ENCODE measurements around the gene TMEM151A.

TMEM151A gene

DNA sequence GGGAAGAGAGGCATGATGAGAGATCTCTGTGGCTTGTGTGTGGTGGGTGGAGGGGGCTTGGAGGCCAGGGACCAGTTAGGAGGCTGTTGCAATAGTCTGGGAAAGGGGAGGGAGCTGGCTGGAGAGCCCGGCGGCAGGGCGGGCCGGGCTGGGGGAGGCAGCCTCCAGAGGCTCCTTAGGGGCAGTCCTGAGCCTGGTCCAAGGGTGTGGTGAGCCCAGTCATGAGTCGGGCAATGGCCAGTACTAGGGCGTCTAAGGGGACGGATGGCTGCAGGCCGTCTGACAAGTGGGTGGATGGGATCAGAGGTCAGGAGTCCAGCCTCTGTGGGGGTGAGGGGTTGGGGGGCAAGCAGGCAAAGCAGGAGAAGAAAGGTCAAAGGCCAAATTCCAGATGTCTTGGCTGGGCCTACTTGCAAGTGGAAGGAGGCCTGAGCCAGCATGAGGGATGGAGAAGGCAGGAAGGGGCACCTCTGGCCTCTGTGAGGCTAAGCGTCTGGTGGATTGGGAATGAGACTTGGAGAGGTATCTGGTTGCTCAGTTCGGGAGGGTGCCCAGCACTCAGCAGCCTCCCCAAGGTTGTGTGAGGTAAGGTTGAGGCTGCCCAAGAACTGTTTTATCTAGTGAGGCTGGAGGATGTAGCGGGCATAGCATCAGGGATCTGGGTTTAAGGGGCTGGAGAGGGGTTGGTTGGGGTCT is 31.2 kb downstream of the TMEM151A start:
- no peak overlapping the region for H4K5ac ChIP-seq (ENCODE audit: low read length)
- H2BK15ac ChIP-seq (replicated peaks; ENCODE audit: low read depth): no peak overlapping the region
- no peak overlapping the region for H3K4ac ChIP-seq (ENCODE audit: low read depth, low read length)
- DNase-seq: no peak
- H3K4me3 ChIP-seq (ENCODE audit: low read length): no peak overlapping the region
- no peaks in the 10 kb centered on the region for H3K27me3 ChIP-seq (ENCODE audit: insufficient read depth, low read length, poor library complexity)
- no peak overlapping the region for H4K8ac ChIP-seq (ENCODE audit: low read depth, low read length)
- no peak overlapping the region for H3K23ac ChIP-seq (ENCODE audit: low read length)
- no peak overlapping the region for H2AK5ac ChIP-seq (ENCODE audit: low read length)
- WGBS (ENCODE audit: extremely low coverage, insufficient coverage, low lambda C conversion rate): no CpG with 5 or more reads among the region's 11 CpGs
- no peak overlapping the region for H3K56ac ChIP-seq (ENCODE audit: low read length)
- no peak overlapping the region for H2BK5ac ChIP-seq (ENCODE audit: low read length)
- H3K4me1 ChIP-seq (ENCODE audit: control insufficient read depth, low read depth, low read length): peaks cover 10% of the 10 kb centered on the region
- H2BK120ac ChIP-seq (ENCODE audit: low read depth, low read length): no peak overlapping the region
- H3K79me1 ChIP-seq (ENCODE audit: low read length): no peaks in the 10 kb centered on the region
- H3K4me2 ChIP-seq (ENCODE audit: low read length): no peak overlapping the region
- no peak overlapping the region for H3K27ac ChIP-seq (ENCODE audit: low read depth, low read length)
- H3K36me3 ChIP-seq (ENCODE audit: control insufficient read depth, insufficient read depth, low read length): no peaks in the 10 kb centered on the region
- no peak overlapping the region for H3K9ac ChIP-seq (ENCODE audit: low read length)
- H3K18ac ChIP-seq (ENCODE audit: low read length): no peak overlapping the region
- no peaks in the 10 kb centered on the region for H3K79me2 ChIP-seq (ENCODE audit: control insufficient read depth, insufficient read depth, low read length)

DNA sequence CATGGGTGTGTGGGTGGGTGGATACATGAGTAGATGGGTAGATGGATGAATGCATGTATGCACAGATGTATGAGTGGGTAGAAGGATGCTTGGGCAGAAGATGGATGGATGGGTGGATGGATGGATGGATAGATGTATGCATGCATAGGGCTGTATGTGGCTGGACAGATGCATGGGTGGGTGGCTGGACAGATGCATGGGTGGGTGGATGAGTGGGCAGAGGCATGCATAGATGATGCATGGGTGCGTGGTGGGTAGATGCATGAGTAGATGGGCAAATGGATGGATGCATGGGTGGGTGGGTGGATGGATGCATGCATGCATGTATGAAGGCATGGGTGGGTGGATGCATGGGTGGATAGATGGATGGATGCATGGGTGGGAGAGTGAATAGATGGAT is 32.0 kb downstream of the TMEM151A start:
- H3K18ac ChIP-seq (ENCODE audit: low read length): no peak overlapping the region
- H3K4ac ChIP-seq (ENCODE audit: low read depth, low read length): no peak overlapping the region
- no peaks in the 10 kb centered on the region for H3K36me3 ChIP-seq (ENCODE audit: control insufficient read depth, insufficient read depth, low read length)
- no peak overlapping the region for H3K56ac ChIP-seq (ENCODE audit: low read length)
- H3K4me1 ChIP-seq (ENCODE audit: control insufficient read depth, low read depth, low read length): peaks cover 7% of the 10 kb centered on the region
- H3K4me3 ChIP-seq (ENCODE audit: low read length): no peak overlapping the region
- H3K27me3 ChIP-seq (ENCODE audit: insufficient read depth, low read length, poor library complexity): no peaks in the 10 kb centered on the region
- H2AK5ac ChIP-seq (ENCODE audit: low read length): no peak overlapping the region
- no peak for DNase-seq
- no peak overlapping the region for H2BK5ac ChIP-seq (ENCODE audit: low read length)
- no peak overlapping the region for H3K9ac ChIP-seq (ENCODE audit: low read length)
- H3K4me2 ChIP-seq (ENCODE audit: low read length): no peak overlapping the region
- H2BK120ac ChIP-seq (ENCODE audit: low read depth, low read length): no peak overlapping the region
- no peak overlapping the region for H2BK15ac ChIP-seq (replicated peaks; ENCODE audit: low read depth)
- no peak overlapping the region for H3K27ac ChIP-seq (ENCODE audit: low read depth, low read length)
- no peak overlapping the region for H3K23ac ChIP-seq (ENCODE audit: low read length)
- no peaks in the 10 kb centered on the region for H3K79me2 ChIP-seq (ENCODE audit: control insufficient read depth, insufficient read depth, low read length)
- no peak overlapping the region for H4K5ac ChIP-seq (ENCODE audit: low read length)
- H3K79me1 ChIP-seq (ENCODE audit: low read length): no peaks in the 10 kb centered on the region
- no peak overlapping the region for H4K8ac ChIP-seq (ENCODE audit: low read depth, low read length)
- no CpG with 5 or more reads among the region's 1 CpG for WGBS (ENCODE audit: extremely low coverage, insufficient coverage, low lambda C conversion rate)

- Histone ChIP-seq H4K5ac (ENCODE audit: low read length) (no peak overlapping the region), H3K18ac (ENCODE audit: low read length) (no peak overlapping the region), H3K4me3 (ENCODE audit: low read length) (no peak overlapping the region), H3K79me1 (ENCODE audit: low read length) (no peaks in the 10 kb centered on the region), H3K4ac (ENCODE audit: low read depth, low read length) (no peak overlapping the region), H4K8ac (ENCODE audit: low read depth, low read length) (no peak overlapping the region), H2AK5ac (ENCODE audit: low read length) (no peak overlapping the region), H3K23ac (ENCODE audit: low read length) (no peak overlapping the region), H3K56ac (ENCODE audit: low read length) (peak overlapping the region; percentile 52), H2BK15ac (replicated peaks; ENCODE audit: low read depth) (no peak overlapping the region), H3K4me2 (ENCODE audit: low read length) (no peak overlapping the region), H3K36me3 (ENCODE audit: control insufficient read depth, insufficient read depth, low read length) (no peaks in the 10 kb centered on the region), H3K27ac (ENCODE audit: low read depth, low read length) (no peak overlapping the region), H2BK120ac (ENCODE audit: low read depth, low read length) (no peak overlapping the region), H3K27me3 (ENCODE audit: insufficient read depth, low read length, poor library complexity) (no peaks in the 10 kb centered on the region), H3K79me2 (ENCODE audit: control insufficient read depth, insufficient read depth, low read length) (no peaks in the 10 kb centered on the region), H3K9ac (ENCODE audit: low read length) (no peak overlapping the region), H2BK5ac (ENCODE audit: low read length) (no peak overlapping the region), H3K4me1 (ENCODE audit: control insufficient read depth, low read depth, low read length) (peaks cover 8% of the 10 kb centered on the region)
- no CpG with 5 or more reads among the region's 10 CpGs for WGBS (ENCODE audit: extremely low coverage, insufficient coverage, low lambda C conversion rate)
- peak; percentile 53 for DNase-seq
Observed at GRCh38 chr11:66324664-66325063, 33.0 kb downstream of the TMEM151A start.

DNA sequence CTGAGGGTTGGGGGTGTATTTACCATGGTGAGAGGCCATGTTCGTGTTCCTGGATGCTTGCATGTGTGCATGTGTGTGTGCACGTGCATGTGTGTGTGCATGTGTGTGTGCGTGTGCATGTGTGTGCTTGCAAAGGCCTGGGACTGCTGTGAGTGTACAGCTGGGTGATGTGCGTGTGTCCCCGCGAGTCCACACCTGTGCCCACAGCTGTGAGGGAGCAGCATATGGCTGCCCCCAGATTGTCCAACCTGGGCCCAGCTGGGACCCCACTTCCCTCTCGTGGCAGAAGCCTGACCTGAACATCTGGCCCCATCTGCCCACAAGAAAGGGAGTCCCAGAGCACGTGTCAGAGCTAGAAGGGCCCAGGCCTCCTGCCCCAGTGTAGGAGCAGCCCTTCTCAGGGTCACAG is 33.6 kb downstream of the TMEM151A start:
- Histone ChIP-seq H3K23ac (ENCODE audit: low read length) (no peak overlapping the region), H3K4me2 (ENCODE audit: low read length) (no peak overlapping the region), H3K4ac (ENCODE audit: low read depth, low read length) (no peak overlapping the region), H2BK15ac (replicated peaks; ENCODE audit: low read depth) (no peak overlapping the region), H3K36me3 (ENCODE audit: control insufficient read depth, insufficient read depth, low read length) (no peaks in the 10 kb centered on the region), H3K79me1 (ENCODE audit: low read length) (no peaks in the 10 kb centered on the region), H3K27me3 (ENCODE audit: insufficient read depth, low read length, poor library complexity) (no peaks in the 10 kb centered on the region), H3K18ac (ENCODE audit: low read length) (no peak overlapping the region), H3K9ac (ENCODE audit: low read length) (no peak overlapping the region), H4K8ac (ENCODE audit: low read depth, low read length) (no peak overlapping the region), H3K27ac (ENCODE audit: low read depth, low read length) (no peak overlapping the region), H3K79me2 (ENCODE audit: control insufficient read depth, insufficient read depth, low read length) (no peaks in the 10 kb centered on the region), H3K56ac (ENCODE audit: low read length) (peak overlapping the region; percentile 44), H3K4me3 (ENCODE audit: low read length) (no peak overlapping the region), H3K4me1 (ENCODE audit: control insufficient read depth, low read depth, low read length) (peaks cover 8% of the 10 kb centered on the region), H4K5ac (ENCODE audit: low read length) (no peak overlapping the region), H2BK120ac (ENCODE audit: low read depth, low read length) (no peak overlapping the region), H2BK5ac (ENCODE audit: low read length) (no peak overlapping the region), H2AK5ac (ENCODE audit: low read length) (no peak overlapping the region)
- WGBS (ENCODE audit: extremely low coverage, insufficient coverage, low lambda C conversion rate): no CpG with 5 or more reads among the region's 8 CpGs
- DNase-seq: no peak

DNA sequence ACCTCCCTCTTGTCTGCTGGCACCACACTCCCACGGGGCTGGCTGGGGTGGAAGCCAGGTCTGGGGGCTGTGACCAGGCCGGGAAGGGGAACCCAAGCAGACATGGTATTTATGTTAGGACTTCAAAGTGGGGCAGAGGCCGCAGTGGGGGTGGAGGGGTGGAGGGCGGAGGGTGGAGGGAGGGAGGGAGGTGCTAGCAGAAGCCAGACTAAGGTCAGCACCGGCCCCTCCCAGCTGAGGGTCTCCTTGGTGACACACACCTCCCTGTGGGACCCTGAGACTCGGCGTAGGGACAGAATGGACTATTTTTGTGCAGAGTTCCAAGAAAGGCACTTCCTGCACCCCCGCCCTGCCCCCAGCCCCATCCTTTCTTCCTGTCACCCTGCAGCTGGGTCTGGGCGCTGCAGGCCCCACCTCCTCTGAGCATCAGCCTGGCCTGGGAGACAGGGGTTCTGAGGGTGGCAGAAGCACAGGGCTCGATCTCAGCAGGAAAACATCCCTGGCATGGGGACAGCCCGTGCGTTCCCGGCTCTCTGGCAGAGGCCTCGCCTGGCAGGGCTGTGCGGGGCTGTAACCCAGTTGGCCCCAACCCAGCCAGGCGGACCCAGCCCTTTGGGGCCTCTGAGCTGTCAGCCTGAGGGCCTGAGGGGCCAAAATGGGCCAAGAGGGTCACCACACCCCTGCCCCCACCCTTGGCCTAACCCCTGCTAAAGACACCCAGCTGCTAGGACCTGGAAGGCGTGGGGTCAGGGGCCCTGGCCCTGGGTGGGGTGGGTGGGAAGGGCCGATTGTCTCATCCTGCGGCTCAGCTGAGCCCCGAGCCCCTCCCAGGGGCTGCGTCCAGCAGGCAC is 34.8 kb downstream of the TMEM151A start:
- Histone ChIP-seq H3K4me3 (ENCODE audit: low read length) (no peak overlapping the region), H3K4me1 (ENCODE audit: control insufficient read depth, low read depth, low read length) (peaks cover 8% of the 10 kb centered on the region), H3K18ac (ENCODE audit: low read length) (peak overlapping the region; percentile 5)

More for the DNA sequence above, 34.8 kb downstream of the TMEM151A start:
- Histone ChIP-seq H3K79me2 (ENCODE audit: control insufficient read depth, insufficient read depth, low read length) (no peaks in the 10 kb centered on the region), H3K23ac (ENCODE audit: low read length) (no peak overlapping the region), H2BK15ac (replicated peaks; ENCODE audit: low read depth) (no peak overlapping the region), H3K9ac (ENCODE audit: low read length) (no peak overlapping the region), H3K36me3 (ENCODE audit: control insufficient read depth, insufficient read depth, low read length) (no peaks in the 10 kb centered on the region), H3K4me2 (ENCODE audit: low read length) (no peak overlapping the region), H3K4ac (ENCODE audit: low read depth, low read length) (peak overlapping the region; percentile 11), H3K79me1 (ENCODE audit: low read length) (no peaks in the 10 kb centered on the region), H3K56ac (ENCODE audit: low read length) (no peak overlapping the region), H3K27ac (ENCODE audit: low read depth, low read length) (no peak overlapping the region), H4K5ac (ENCODE audit: low read length) (no peak overlapping the region), H3K27me3 (ENCODE audit: insufficient read depth, low read length, poor library complexity) (no peaks in the 10 kb centered on the region), H2BK120ac (ENCODE audit: low read depth, low read length) (no peak overlapping the region), H2AK5ac (ENCODE audit: low read length) (no peak overlapping the region), H4K8ac (ENCODE audit: low read depth, low read length) (no peak overlapping the region), H2BK5ac (ENCODE audit: low read length) (no peak overlapping the region)
- no peak for DNase-seq
- no CpG with 5 or more reads among the region's 21 CpGs for WGBS (ENCODE audit: extremely low coverage, insufficient coverage, low lambda C conversion rate)

Measured in mesendoderm (in vitro differentiated cells).